Limb (tissue), 2 donors: Measurements from ENCODE around the gene TPK1.
A peak's percentile ranks its signal among the peaks of the same experiment; 100 is the strongest.

Experiments
- DNase-seq, 2 donors: peaks; one replicate each; pipeline ENCODE4 v3.0.0-alpha.2; 2016; ENCODE audit errors: extremely low spot score in 2 of 2

TPK1 gene

GRCh38 chr7:144835652-144836544, at the start of gene TPK1:
TPK1 (minus strand) TSS chr7:144836053; CDS start chr7:144835602, 451 bp downstream.
- DNase-seq = peak; percentile 89 to 93

GRCh38 chr7:144885478-144885877, 49.6 kb upstream of the TPK1 start:
- no peak for DNase-seq

- no peak for DNase-seq
These were observed 49.0 kb upstream of the TPK1 start for GRCh38 chr7:144884896-144885295.

- DNase-seq = no peak
These were observed 37.5 kb upstream of the TPK1 start for GRCh38 chr7:144873316-144873845.

GRCh38 chr7:144869082-144869481, 33.2 kb upstream of the TPK1 start:
- no peak for DNase-seq

GRCh38 chr7:144866189-144866588, 30.3 kb upstream of the TPK1 start:
- no peak for DNase-seq

- DNase-seq = no peak
These were observed 27.4 kb upstream of the TPK1 start for GRCh38 chr7:144863320-144863647.

GRCh38 chr7:144862612-144863319, 26.9 kb upstream of the TPK1 start:
- DNase-seq = no peak

- DNase-seq = no peak
These were observed 23.9 kb upstream of the TPK1 start for GRCh38 chr7:144859739-144860138.

GRCh38 chr7:144857463-144857862, 21.6 kb upstream of the TPK1 start:
- DNase-seq = no peak

GRCh38 chr7:144854839-144855424, 19.1 kb upstream of the TPK1 start:
- peak in 1 of 2 donors; percentile 32 for DNase-seq

GRCh38 chr7:144853542-144853941, 17.7 kb upstream of the TPK1 start:
- DNase-seq = no peak

GRCh38 chr7:144848078-144848477, 12.2 kb upstream of the TPK1 start:
- no peak for DNase-seq

- DNase-seq = no peak
These were observed 6.6 kb upstream of the TPK1 start for GRCh38 chr7:144842377-144842851.

GRCh38 chr7:144836545-144836842, 641 bp upstream of the TPK1 start:
- no peak for DNase-seq

GRCh38 chr7:144835155-144835611, 670 bp downstream of the TPK1 start:
- peak; percentile 51 to 78 for DNase-seq

GRCh38 chr7:144834641-144835144, 1.2 kb downstream of the TPK1 start:
- DNase-seq = no peak

GRCh38 chr7:144830811-144831210, 5.0 kb downstream of the TPK1 start:
- DNase-seq = no peak

GRCh38 chr7:144830024-144830785, 5.6 kb downstream of the TPK1 start:
- DNase-seq = no peak

GRCh38 chr7:144827621-144828020, 8.2 kb downstream of the TPK1 start:
- no peak for DNase-seq

GRCh38 chr7:144826208-144826607, 9.6 kb downstream of the TPK1 start:
- no peak for DNase-seq
